HG03469 (cell line): ENCODE measurements around the gene AKAP9.
"Not testable (repeated sequence)": the region's sequence is repeated elsewhere in the genome, so short reads cannot be mapped to it uniquely, and the experiment has no call there.

ENCODE experiments used
- ATAC-seq: cut with Tn5 transposase; IDR thresholded peaks from one replicate; pipeline ENCODE4 v1.9.1; 2021; ENCODE audit warnings: mild to moderate bottlenecking, moderate library complexity, moderate number of reproducible peaks; ENCODE audit not compliant: unreplicated experiment

The AKAP9 gene

GRCh38 chr7:92053312-92053711 is 112.7 kb downstream of the AKAP9 start:
- ATAC-seq = no peak

GRCh38 chr7:92056286-92056685 is 115.6 kb downstream of the AKAP9 start:
- no peak for ATAC-seq

- no peak for ATAC-seq
These were observed 116.7 kb downstream of the AKAP9 start for GRCh38 chr7:92057375-92057774.

GRCh38 chr7:92058040-92058439 is 117.4 kb downstream of the AKAP9 start:
- no peak for ATAC-seq

- ATAC-seq = no peak
These were observed 118.2 kb downstream of the AKAP9 start for GRCh38 chr7:92058899-92059298.

- ATAC-seq = no peak
These were observed 120.5 kb downstream of the AKAP9 start for GRCh38 chr7:92061154-92061553.

- ATAC-seq = no peak
These were observed 123.9 kb downstream of the AKAP9 start for GRCh38 chr7:92064438-92065029.

GRCh38 chr7:92071032-92071431 is 130.4 kb downstream of the AKAP9 start:
- ATAC-seq = no peak

- ATAC-seq = no peak
These were observed 131.5 kb downstream of the AKAP9 start for GRCh38 chr7:92072121-92072520.

- no peak for ATAC-seq
These were observed 132.0 kb downstream of the AKAP9 start for GRCh38 chr7:92072708-92073107.

- ATAC-seq = peak; percentile 88
These were observed 134.9 kb downstream of the AKAP9 start for GRCh38 chr7:92075455-92076158.

- no peak for ATAC-seq
These were observed 135.8 kb downstream of the AKAP9 start for GRCh38 chr7:92076509-92076908.

- not testable (repeated sequence) for ATAC-seq
These were observed 143.3 kb downstream of the AKAP9 start for GRCh38 chr7:92083922-92084321.

- no peak for ATAC-seq
These were observed 147.6 kb downstream of the AKAP9 start for GRCh38 chr7:92088266-92088665.

GRCh38 chr7:92092210-92092609 is 151.5 kb downstream of the AKAP9 start:
- no peak for ATAC-seq

GRCh38 chr7:92095380-92095779 is 154.7 kb downstream of the AKAP9 start:
- no peak for ATAC-seq

GRCh38 chr7:92100534-92100933 is 159.9 kb downstream of the AKAP9 start:
- ATAC-seq = no peak

GRCh38 chr7:92102862-92103261 is 162.2 kb downstream of the AKAP9 start:
- ATAC-seq = not testable (repeated sequence)

GRCh38 chr7:92108821-92109220 is 168.2 kb downstream of the AKAP9 start:
- ATAC-seq = no peak

GRCh38 chr7:92110857-92111256 is 170.2 kb downstream of the AKAP9 start:
- ATAC-seq = no peak

GRCh38 chr7:92115821-92116220 is 175.2 kb downstream of the AKAP9 start:
- ATAC-seq = no peak

- ATAC-seq = no peak
These were observed 176.3 kb downstream of the AKAP9 start for GRCh38 chr7:92116949-92117348.
